HG02571 (cell line): ENCODE data around the gene ZNF543.
"Not testable (repeated sequence)": the region's sequence is repeated elsewhere in the genome, so short reads cannot be mapped to it uniquely, and the experiment has no call there.

Source experiments
- ATAC-seq: cut with Tn5 transposase; IDR thresholded peaks from one replicate; pipeline ENCODE4 v1.9.1; 2021; ENCODE audit warnings: mild to moderate bottlenecking, moderate library complexity; ENCODE audit not compliant: unreplicated experiment

Gene ZNF543

GRCh38 chr19:57320180-57321084, at the start of gene ZNF543:
TSS of gene ZNF543 (plus strand) at chr19:57320472. CDS start at chr19:57320854, 382 bp downstream.
- ATAC-seq = peak; percentile 95

- ATAC-seq = no peak
These were observed 49.0 kb upstream of the ZNF543 start for GRCh38 chr19:57271280-57271679.

GRCh38 chr19:57273014-57273413, 47.3 kb upstream of the ZNF543 start:
- no peak for ATAC-seq

GRCh38 chr19:57276430-57276829, 43.8 kb upstream of the ZNF543 start:
- no peak for ATAC-seq

- not testable (repeated sequence) for ATAC-seq
These were observed 41.8 kb upstream of the ZNF543 start for GRCh38 chr19:57278481-57278880.

- ATAC-seq = peak; percentile 69
These were observed 40.7 kb upstream of the ZNF543 start for GRCh38 chr19:57279418-57280164.

- ATAC-seq = peak; percentile 69
These were observed 39.9 kb upstream of the ZNF543 start, which contains the start of gene ZNF460 for GRCh38 chr19:57280165-57280961. TSS of gene ZNF460 (plus strand) at chr19:57280485. CDS start at chr19:57280807, 322 bp downstream.

- ATAC-seq = no peak
These were observed 39.3 kb upstream of the ZNF543 start for GRCh38 chr19:57280962-57281400.

GRCh38 chr19:57282011-57282643, 38.1 kb upstream of the ZNF543 start:
- no peak for ATAC-seq

GRCh38 chr19:57288373-57288772, 31.9 kb upstream of the ZNF543 start:
- ATAC-seq = no peak

GRCh38 chr19:57290970-57291369, 29.3 kb upstream of the ZNF543 start:
- no peak for ATAC-seq

- no peak for ATAC-seq
These were observed 27.7 kb upstream of the ZNF543 start for GRCh38 chr19:57292547-57292946.

- no peak for ATAC-seq
These were observed 26.6 kb upstream of the ZNF543 start for GRCh38 chr19:57293719-57294118.

GRCh38 chr19:57302020-57302465, 18.2 kb upstream of the ZNF543 start:
- ATAC-seq = no peak

GRCh38 chr19:57302727-57303401, 17.4 kb upstream of the ZNF543 start:
- ATAC-seq = no peak

- ATAC-seq = no peak
These were observed 15.2 kb upstream of the ZNF543 start for GRCh38 chr19:57305056-57305455.

- ATAC-seq = no peak
These were observed 11.8 kb upstream of the ZNF543 start for GRCh38 chr19:57308514-57308913.

GRCh38 chr19:57310792-57311191, 9.5 kb upstream of the ZNF543 start:
- no peak for ATAC-seq

- ATAC-seq = no peak
These were observed 6.1 kb upstream of the ZNF543 start for GRCh38 chr19:57314146-57314545.

GRCh38 chr19:57317503-57317902, 2.8 kb upstream of the ZNF543 start:
- no peak for ATAC-seq
